GM19467 (cell line): Measurements from ENCODE around the gene GPR37L1.
"Not testable (repeated sequence)": the region's sequence is repeated elsewhere in the genome, so short reads cannot be mapped to it uniquely, and the experiment has no call there.

Experiments used
- ATAC-seq: cut with Tn5 transposase; IDR thresholded peaks from one replicate; pipeline ENCODE4 v1.9.1; 2021; ENCODE audit warnings: mild to moderate bottlenecking, moderate library complexity; ENCODE audit not compliant: unreplicated experiment

Gene GPR37L1

DNA sequence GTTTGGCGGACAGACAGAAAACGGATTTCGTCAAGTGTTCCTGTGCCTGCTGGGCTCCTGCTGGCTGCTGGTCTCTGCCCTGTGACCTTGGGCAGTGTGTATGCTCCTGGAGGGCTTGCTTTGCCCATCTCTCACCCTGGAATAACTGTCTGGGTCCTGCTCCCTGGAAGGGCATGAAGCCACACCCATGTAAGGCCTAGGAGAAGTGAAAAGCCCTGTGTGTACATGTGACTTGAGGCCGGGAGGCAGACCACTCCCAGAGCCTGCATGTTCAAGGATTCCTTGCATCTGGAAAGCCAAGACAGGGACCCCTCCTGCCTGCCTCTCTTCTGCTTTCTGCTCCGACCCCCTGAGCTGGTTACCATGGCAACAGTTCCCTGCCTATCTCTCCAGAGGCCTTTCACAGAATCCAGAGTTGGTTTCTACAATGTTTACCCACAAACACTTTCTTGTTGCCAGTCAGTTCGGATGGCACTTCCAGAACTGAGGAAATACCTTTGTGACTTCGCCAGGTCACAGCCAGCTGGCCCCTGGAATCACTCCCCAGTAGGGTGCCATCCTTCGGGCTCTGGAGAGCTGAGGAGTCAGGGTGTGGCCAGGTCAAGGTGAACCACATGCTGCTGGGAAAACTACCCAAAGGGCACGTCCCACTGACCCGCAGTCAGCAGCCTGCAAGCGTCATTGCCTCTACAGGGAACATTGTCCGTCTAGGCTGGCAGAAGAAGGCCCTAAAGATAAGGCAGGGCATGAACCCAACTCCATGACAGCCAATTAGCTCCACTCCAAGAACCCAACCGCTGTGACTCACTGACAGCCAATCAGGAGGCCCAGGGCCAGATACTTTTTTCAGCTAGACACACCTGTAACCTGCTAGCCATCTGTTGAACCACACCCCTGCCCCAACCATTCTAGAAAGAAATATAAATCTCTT lies 14.7 kb upstream of the GPR37L1 start:
- ATAC-seq, result no peak

DNA sequence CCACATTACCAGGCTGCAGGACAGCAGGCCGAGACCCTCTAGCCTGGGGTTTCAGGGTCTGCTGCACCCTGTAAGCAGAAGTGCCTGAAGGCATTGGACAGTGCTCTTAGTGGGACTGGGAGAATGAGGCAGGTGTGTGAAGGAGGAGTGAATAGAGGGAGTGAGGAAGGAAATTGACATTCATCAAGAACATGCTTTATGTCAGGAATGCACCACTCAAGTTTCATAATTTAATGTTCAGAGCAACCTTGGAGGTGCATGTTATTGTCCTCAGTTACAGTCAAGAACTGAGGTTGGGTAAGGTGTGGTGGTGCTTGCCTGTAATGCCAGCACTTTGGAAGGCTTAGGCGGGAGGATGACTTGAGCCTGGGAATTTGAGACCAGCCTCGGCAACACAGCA lies 11.7 kb upstream of the GPR37L1 start:
- no peak for ATAC-seq

DNA sequence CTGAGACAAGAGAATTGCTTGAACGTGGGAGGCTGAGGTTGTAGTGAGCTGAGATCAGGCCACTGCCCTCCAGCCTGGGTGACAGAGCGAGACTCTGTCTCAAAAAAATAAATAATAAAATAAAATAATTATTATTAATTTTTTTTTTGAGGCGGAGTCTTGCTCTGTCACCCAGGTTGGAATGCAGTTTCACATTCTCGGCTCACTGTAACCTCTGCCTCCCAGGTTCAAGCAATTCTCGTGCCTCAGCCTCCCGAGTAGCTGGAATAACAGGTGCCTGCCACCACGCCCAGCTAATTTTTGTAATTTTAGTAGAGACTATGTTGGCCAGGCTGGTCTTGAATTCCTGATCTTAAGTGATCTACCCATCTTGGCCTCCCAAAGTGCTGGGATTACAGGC lies 11.1 kb upstream of the GPR37L1 start:
- not testable (repeated sequence) for ATAC-seq

DNA sequence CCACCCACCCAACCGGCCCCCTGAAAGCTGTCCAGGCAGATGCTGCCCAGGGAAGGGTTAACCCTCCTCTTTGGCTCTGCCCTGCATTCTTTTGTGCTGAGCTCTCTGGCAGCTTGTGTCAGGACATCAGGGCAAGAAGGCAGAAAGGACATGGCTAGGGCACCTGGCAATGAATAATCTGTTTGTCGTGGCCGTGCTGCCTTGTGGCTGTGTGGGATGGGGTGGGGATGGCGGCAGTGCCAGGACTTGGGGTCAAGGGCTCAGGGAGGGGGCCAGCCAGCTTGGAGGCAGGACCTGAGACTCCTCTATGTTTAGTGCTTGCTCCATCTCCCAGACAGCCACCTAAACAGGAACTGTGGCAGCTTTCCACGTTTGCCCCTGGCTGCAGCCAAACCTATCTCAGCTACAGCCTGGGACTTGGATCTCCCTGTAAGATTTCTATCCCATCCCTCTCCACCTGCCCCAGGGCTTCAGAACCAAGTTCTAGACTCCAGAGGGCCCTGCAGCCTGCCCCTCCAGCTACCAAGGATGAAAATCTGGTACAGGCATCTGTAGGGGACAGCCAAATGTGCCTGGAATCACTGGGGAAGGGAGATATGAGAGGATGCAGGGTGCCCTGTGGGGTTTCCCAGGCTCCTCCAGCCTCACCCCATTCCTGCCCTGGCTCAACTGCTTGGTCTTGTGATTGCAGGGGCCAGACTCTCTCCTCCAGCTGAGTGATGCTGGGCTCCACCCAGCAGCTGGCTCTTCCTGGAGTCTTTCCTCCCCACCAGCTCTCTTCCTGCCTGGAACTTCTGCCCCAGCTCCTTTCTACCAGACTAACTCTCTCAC lies 9.6 kb upstream of the GPR37L1 start:
- no peak for ATAC-seq

DNA sequence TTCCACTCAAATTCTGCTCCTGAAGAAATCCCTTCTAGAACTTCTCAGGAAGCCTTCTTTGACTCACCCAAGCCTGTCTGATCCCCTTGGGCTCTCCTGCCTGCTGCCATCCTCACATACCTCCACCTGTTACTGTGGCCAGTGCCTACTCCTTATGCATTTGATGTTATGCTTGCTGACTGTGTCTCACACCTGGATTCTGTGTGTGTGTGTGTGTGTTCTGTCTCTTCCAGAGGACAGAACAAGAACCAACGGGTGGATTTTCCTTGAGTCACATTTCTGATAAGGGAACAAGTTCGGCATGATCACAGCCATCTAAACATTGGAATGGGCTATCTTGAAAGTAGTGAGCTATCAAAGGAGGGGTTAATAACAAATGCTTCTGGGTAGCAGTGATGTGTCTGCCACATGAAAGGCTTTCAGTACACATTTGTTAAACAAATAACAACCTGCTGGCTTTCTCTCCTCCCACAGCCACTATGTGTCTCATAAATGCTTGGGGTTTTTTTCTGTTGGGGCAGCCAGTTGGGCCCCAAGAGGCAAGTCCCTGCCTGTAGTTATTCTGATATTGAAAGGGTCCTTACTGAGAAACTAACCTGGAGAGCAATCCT lies 8.9 kb upstream of the GPR37L1 start:
- ATAC-seq, result no peak

DNA sequence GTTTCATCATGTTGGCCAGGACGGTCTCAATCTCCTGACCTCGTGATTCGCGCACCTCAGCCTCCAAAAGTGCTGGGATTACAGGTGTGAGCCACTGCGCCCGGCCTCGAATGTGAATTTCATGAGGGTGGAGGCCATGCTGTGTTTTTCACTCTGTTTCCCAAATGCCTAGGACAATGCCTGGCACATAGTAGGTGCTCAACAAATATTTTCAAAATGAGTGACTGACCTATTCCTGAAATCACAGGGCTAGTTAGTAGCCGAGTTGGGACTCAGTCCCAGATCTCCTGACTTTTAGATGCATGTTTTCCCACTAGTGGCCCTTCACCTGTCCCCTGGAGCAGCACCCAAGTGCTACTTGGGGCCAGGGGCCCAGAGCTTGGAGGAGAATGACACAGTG lies 6.4 kb upstream of the GPR37L1 start:
- ATAC-seq, result no peak

DNA sequence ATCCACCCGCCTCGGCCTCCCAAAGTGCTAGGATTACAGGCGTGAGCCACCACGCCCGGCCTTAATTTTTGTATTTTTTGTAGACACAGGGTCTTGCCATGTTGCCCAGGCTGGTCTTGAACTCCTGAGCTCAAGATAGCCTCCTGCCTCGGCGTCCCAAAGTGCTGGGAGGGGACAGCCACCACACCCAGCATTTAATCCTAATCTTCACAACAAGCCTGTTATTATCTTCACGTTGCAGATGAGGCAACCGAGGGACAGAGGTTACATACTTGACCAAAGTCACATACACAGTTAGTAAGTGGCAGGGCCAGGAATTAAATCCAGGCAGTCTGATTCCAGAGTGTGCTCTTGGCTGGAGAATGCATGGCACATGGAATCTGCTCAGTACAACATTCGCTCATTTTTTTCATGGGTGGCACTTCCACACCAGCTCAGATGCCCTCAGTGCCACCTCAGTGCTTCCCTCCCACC lies 4.8 kb upstream of the GPR37L1 start:
- no peak for ATAC-seq

DNA sequence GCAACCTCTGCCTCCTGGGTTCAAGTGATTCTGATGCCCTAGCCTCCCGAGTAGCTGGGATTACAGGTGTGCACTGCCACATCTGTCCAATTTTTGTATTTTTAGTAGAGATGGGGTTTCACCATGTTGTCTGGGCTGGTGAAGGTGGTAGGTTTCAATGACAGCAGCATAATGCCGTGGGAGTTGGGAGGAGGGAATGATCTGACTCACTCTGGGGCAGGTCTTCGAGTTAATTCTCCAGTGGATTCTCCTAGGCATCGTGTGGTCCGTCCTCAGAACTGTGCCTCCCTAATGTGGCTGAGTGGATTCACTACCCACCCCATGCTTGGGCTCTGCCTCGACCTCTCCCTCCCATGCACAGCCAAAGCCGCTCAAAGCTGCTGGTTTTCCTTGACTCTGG lies 1.7 kb upstream of the GPR37L1 start:
- ATAC-seq, result no peak

DNA sequence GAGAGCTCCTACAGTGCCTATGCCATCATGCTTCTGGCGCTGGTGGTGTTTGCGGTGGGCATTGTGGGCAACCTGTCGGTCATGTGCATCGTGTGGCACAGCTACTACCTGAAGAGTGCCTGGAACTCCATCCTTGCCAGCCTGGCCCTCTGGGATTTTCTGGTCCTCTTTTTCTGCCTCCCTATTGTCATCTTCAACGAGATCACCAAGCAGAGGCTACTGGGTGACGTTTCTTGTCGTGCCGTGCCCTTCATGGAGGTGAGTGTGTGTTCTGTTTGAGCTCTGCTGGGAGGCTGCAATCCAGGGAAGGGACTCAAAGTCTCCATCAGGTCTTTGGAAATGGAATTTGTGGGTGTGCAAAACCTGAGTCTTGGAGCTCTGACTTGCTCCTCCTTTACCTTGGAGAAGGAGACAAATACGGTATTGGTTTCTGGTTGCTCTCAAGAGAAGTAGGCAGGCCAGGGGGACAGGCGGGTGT lies 658 bp downstream of the GPR37L1 start:
- no peak for ATAC-seq

DNA sequence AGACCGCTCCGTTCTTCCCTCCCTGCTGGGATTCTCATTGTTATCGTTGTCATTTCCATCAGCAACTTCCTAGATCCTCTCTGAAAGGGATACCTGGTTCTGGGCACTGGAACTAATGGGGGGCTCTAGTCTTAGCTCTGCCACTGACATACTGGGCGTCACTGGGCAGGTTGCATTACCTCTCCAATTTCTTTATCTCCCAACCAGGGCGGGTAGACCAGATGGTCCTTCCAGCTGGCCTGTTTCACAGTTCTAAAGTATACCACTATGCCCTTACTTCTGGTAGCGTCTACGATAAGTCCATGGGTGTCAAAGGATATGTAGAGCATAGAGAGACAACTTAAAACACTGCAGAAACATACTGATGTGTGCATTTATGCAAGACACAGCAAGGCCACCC lies 1.4 kb downstream of the GPR37L1 start:
- ATAC-seq, result no peak

DNA sequence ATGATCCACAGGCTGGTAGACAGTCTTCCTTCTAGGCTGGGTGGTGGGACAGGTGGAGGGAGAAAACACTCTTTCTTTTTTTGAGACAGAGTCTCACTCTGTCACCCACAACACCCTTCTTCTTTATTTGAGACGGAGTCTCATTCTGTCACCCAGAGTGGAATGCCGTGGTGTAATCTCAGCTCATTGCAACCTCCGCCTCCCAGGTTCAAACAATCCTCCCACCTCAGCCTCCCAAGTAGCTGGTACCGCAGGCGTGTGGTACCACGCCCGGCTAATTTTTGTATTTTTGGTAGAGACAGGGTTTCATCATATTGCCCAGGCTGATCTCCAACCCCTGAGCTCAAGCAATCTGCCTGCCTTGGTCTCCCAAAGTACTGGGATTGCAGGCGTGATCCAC lies 2.9 kb downstream of the GPR37L1 start:
- ATAC-seq, result no peak

DNA sequence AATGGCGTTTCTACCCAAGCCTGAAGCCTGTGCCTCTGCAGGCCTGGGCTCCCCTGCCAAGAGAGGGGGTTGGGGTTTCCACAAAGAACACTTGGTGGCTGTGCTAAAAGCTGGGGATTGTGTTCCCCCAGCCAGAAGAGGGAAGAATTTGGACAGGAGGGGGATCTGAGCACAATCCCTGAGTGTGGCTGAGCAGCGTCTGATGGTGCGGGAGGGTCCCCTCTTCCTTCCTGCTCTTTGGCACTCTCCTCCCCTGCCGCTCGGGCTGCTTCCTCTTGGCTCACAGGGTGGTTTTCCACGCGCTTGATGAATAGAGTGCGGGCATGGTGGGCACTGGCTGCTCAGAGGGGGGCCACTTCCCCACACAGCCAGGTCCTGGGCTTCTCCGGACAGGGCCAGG lies 3.7 kb downstream of the GPR37L1 start:
- no peak for ATAC-seq

DNA sequence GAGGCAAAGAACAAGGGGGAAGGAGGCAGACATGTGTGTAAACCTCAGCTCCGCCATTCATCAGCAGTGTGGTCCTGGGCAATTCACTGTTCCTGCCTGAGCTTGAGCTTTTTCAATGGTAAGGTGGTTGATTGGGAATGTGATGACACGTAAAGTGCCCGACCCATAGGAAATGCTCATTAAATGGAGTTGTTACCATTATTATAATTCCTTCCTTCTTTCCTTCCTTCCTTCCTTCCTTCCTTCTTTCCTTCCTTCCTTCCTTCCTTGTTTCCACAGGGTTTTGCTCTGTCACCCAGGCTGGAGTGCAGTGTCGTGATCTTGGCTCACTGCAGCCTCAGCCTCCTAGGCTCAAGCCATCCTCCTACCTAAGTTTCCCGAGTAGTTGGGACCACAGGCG lies 4.3 kb downstream of the GPR37L1 start:
- ATAC-seq, result no peak

DNA sequence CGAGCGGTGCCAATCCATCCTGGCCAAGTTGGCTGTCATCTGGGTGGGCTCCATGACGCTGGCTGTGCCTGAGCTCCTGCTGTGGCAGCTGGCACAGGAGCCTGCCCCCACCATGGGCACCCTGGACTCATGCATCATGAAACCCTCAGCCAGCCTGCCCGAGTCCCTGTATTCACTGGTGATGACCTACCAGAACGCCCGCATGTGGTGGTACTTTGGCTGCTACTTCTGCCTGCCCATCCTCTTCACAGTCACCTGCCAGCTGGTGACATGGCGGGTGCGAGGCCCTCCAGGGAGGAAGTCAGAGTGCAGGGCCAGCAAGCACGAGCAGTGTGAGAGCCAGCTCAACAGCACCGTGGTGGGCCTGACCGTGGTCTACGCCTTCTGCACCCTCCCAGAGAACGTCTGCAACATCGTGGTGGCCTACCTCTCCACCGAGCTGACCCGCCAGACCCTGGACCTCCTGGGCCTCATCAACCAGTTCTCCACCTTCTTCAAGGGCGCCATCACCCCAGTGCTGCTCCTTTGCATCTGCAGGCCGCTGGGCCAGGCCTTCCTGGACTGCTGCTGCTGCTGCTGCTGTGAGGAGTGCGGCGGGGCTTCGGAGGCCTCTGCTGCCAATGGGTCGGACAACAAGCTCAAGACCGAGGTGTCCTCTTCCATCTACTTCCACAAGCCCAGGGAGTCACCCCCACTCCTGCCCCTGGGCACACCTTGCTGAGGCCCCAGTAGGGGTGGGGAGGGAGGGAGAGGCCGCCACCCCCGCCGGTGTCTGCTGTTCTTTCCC lies 5.3 kb downstream of the GPR37L1 start:
- ATAC-seq, result no peak

DNA sequence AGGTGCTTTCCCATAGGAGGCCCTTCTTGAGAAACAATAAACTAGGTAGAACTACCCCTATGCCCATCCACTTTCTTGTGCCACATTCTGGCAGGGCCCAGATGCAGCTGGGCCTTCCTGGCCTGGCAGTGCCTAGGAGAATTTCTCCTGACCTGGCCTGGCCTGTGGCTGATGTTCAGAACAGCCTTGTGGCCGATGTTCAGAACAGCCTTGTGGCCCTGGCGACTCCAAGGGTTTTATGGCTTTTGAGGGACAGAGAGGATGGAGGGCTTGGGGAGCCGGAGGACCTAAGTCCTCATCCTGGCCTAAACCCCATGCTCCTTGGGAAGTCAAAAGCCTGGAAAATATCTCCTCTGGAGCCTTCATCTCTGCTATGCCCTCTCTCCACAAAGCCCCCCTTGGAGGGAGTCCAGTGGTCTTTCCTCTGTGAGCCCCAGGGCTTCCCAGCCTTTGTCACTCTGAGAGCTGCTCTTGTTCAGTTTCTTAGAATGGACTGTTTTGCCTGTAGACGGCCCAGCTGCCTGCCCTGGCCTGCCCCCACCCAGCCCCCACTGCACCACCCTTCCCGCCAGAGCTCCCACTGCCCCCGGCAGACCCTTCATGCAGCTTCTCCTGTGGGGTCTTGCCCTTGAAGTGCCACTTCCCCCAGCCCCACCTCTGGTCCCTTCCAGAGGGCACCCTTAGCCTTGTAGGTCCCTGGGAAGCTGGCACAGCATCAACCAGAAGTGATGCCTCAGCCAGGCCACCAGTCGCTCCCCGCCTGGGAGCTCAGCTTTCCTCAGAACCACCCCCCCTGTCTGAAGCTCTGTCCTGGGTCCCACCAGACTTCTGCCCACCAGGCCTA lies 7.0 kb downstream of the GPR37L1 start:
- ATAC-seq, result no peak

DNA sequence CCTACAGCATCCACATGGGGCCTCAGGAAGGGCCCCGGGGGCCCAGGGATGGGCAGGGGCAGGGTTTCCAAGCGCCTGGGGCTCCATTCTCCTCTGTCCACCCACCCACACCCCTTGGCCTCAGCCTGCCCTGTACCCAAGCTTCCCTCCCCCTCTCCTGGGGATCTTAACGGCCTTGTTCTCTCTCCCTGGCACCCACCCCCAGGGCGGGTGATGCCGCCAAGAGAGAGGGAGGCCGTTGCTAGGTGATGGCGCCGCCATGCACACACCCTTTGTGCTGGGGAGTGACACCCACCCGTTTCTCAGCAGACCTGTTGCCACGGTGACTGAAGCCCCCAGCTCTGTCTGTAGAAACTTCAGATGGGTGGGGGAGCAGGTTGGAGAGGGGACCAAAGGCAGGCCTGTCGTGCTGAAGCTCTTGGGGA lies 7.6 kb downstream of the GPR37L1 start:
- no peak for ATAC-seq

DNA sequence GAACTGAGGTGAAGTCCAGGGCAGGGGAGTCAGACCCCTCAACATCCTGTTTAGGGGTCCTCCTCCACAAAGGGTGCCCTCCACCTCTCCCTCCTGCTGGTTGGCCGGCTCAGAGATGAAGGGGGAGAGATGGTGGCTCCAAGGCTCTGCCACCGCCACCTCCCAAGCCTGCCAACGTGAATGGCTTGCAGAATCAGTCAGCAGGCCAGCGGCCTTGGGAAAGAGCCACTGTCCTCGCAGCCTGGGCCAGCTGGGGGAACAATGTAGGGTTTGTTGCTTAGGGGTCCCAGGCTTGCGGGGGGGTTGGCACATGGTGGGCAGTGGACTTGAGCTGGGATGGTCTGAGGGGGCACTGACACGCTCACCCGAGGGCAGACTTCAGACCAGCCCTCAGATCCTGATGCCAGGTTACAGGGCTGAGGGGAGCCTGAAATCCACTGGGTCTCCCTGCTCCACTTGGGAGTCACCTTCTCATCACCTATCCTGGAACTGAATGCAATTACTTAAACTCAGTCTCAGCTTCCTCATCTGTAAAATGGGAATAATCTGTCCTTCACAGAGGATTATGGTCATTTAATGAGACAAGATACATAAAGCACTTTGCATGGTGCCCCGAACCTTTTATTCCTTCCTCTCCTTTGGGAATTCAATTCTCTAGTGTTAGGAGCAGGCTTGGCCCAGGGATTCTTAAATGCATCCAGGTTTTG lies 8.3 kb downstream of the GPR37L1 start:
- ATAC-seq, result no peak

DNA sequence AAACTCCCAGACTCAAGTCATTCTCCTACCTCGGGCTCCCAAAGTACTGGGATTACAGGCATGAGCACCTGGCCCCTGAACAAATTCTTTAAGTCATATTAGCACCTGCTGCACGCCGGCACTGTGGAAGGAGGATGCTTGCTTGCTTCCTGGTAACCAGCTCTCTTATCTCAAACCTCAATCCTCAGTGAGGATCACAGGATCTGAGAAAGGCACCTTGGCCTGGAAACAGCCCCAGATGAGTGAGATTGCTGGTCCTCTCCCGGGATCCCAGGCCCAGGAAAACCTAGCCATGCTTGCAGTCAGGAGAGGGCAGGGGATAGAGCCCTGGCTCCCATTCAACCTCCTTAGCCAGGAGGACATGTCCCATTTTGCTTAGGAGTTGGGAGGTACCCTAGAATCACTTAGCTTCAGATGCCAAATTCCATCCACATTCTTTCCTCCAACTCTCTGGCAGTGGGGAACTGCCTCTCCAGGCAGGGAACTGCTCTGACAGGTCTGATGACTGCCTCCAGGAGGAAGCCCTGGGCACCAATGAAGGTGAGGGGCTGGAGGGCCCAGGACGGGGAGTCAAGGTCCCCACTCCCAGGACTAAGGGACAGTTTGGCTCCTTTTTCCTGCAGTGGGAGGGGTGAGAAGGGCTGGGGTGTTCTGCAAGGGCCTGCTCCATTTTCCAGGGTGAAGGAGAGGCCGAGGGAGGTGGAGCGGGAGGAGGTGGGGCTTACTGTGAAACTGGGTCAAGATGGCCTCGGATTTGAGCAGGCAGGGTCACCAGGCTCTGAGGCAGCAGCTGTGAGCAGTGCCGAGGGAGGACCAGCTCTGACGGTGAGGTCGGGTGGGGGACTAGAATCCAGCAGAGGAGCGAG lies 9.5 kb downstream of the GPR37L1 start:
- ATAC-seq, result no peak
